ENCODE measurements around the gene KRTAP21-2.

The KRTAP21-2 gene

DNA sequence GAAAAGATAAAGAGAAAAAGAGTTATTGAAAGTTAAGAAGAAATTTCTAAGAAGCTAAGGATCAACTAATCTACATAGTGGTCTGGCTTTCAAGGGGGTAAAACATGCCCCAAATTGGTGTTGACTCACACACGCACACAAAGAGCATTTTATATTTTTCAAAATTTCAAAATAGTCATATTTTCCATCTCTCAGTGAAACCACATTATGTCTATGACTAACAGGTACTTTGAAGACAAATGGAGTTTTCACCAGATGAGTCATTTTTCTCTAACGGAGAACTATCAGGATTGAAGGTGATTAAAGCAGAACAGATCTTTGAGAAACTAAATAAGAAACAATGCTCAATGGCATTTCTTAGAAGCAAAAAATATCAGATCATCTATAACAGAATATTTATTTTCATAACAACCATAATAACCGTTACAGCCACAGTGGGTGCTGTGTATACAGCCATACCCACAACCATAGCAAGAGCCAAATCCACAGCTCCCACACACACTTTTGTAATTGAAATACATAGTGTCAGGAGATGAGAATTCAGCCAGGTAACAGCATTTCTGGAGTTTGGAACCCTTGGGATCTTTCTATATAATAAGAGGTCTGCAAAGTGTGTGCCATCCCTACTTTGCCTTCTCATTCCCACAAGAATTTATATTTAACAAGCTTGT lies 28.7 kb downstream of the KRTAP21-2 start, which contains the start of gene KRTAP21-3:
TSS of gene KRTAP21-3 (minus strand) at position 539 of the 671 bp plus-strand sequence. CDS start at position 521, 18 bp downstream.
- Histone ChIP-seq H3K4me2 (ENCODE audit: low read length) (no peak within 1 kb of the TSS), H3K79me2 (ENCODE audit: control insufficient read depth, insufficient read depth, low read length) (no peaks in the 10 kb centered on the region), H3K4me3 (ENCODE audit: low read length) (no peak within 1 kb of the TSS), H3K4me1 (ENCODE audit: control insufficient read depth, low read depth, low read length) (no peaks in the 10 kb centered on the region), H3K36me3 (ENCODE audit: control insufficient read depth, insufficient read depth, low read length) (no peaks in the 10 kb centered on the region), H3K56ac (ENCODE audit: low read length) (no peak within 1 kb of the TSS), H3K79me1 (ENCODE audit: low read length) (no peaks in the 10 kb centered on the region), H2BK15ac (replicated peaks; ENCODE audit: low read depth) (no peak within 1 kb of the TSS), H3K9ac (ENCODE audit: low read length) (no peak within 1 kb of the TSS), H3K4ac (ENCODE audit: low read depth, low read length) (no peak within 1 kb of the TSS), H3K18ac (ENCODE audit: low read length) (no peak within 1 kb of the TSS), H4K5ac (ENCODE audit: low read length) (no peak within 1 kb of the TSS), H3K27ac (ENCODE audit: low read depth, low read length) (no peak within 1 kb of the TSS), H2BK120ac (ENCODE audit: low read depth, low read length) (no peak within 1 kb of the TSS), H3K23ac (ENCODE audit: low read length) (no peak within 1 kb of the TSS), H2BK5ac (ENCODE audit: low read length) (no peak within 1 kb of the TSS), H3K27me3 (ENCODE audit: insufficient read depth, low read length, poor library complexity) (no peaks in the 10 kb centered on the region), H4K8ac (ENCODE audit: low read depth, low read length) (no peak within 1 kb of the TSS), H2AK5ac (ENCODE audit: low read length) (no peak within 1 kb of the TSS)
- DNase-seq, result no peak
- WGBS (ENCODE audit: extremely low coverage, insufficient coverage, low lambda C conversion rate), result no CpG with 5 or more reads among the region's 3 CpGs

DNA sequence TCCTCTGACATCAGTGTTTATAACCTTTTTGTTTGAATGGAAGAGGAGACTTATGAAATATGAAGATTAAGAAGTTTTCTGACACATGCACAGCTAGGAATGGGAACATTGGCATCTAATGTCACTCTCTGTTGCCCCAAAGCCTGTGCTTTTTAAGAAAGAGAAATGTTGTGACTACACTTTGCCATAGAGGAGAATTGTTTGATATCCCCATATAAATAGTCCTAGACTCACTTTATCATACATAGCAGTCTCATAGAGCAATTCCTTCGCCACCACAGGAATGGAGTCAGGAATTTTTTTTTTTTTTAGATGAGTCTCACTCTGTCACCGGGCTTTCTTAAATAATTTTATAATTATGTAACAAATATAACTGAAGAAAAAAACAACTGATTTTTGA lies 30.0 kb downstream of the KRTAP21-2 start:
- Histone ChIP-seq H3K27ac (ENCODE audit: low read depth, low read length) (no peak overlapping the region), H2BK120ac (ENCODE audit: low read depth, low read length) (no peak overlapping the region)

DNA sequence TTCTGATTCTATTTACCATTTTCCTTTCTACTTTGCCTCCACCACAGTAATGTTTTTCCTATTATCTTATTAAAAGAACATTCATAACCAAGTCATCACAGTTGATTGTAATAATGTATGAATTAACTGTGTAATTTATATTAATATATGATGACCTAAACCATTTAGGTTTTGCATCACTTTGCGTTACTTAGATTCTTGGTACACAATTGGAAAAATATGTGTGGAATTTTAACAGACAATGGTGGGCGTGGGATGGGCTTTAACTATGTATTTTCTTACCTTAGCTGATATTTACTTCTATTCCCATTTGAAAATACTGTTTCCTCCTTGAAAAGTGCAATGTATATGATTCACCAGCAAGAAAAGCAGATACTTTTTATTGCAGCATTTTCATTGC lies 32.1 kb downstream of the KRTAP21-2 start:
- no peaks in the 10 kb centered on the region for H3K27me3 ChIP-seq (ENCODE audit: insufficient read depth, low read length, poor library complexity)
- no peak overlapping the region for H3K4ac ChIP-seq (ENCODE audit: low read depth, low read length)
- H4K8ac ChIP-seq (ENCODE audit: low read depth, low read length), result no peak overlapping the region
- no CpG with 5 or more reads among the region's 2 CpGs for WGBS (ENCODE audit: extremely low coverage, insufficient coverage, low lambda C conversion rate)
- DNase-seq, result no peak
- no peak overlapping the region for H3K27ac ChIP-seq (ENCODE audit: low read depth, low read length)
- H2BK15ac ChIP-seq (replicated peaks; ENCODE audit: low read depth), result no peak overlapping the region
- no peak overlapping the region for H2AK5ac ChIP-seq (ENCODE audit: low read length)
- H3K56ac ChIP-seq (ENCODE audit: low read length), result no peak overlapping the region
- H3K79me2 ChIP-seq (ENCODE audit: control insufficient read depth, insufficient read depth, low read length), result no peaks in the 10 kb centered on the region
- no peak overlapping the region for H2BK5ac ChIP-seq (ENCODE audit: low read length)
- no peak overlapping the region for H3K23ac ChIP-seq (ENCODE audit: low read length)
- no peaks in the 10 kb centered on the region for H3K36me3 ChIP-seq (ENCODE audit: control insufficient read depth, insufficient read depth, low read length)
- H4K5ac ChIP-seq (ENCODE audit: low read length), result no peak overlapping the region
- H3K4me1 ChIP-seq (ENCODE audit: control insufficient read depth, low read depth, low read length), result no peaks in the 10 kb centered on the region
- H3K18ac ChIP-seq (ENCODE audit: low read length), result no peak overlapping the region
- no peak overlapping the region for H3K4me3 ChIP-seq (ENCODE audit: low read length)
- no peak overlapping the region for H3K9ac ChIP-seq (ENCODE audit: low read length)
- no peak overlapping the region for H3K4me2 ChIP-seq (ENCODE audit: low read length)
- no peaks in the 10 kb centered on the region for H3K79me1 ChIP-seq (ENCODE audit: low read length)
- H2BK120ac ChIP-seq (ENCODE audit: low read depth, low read length), result no peak overlapping the region

More for the DNA sequence above, 30.0 kb downstream of the KRTAP21-2 start:
- H3K79me2 ChIP-seq (ENCODE audit: control insufficient read depth, insufficient read depth, low read length), result no peaks in the 10 kb centered on the region
- H4K5ac ChIP-seq (ENCODE audit: low read length), result no peak overlapping the region
- H3K4me1 ChIP-seq (ENCODE audit: control insufficient read depth, low read depth, low read length), result no peaks in the 10 kb centered on the region
- H4K8ac ChIP-seq (ENCODE audit: low read depth, low read length), result no peak overlapping the region
- no peak overlapping the region for H3K56ac ChIP-seq (ENCODE audit: low read length)
- H3K23ac ChIP-seq (ENCODE audit: low read length), result no peak overlapping the region
- H3K4me3 ChIP-seq (ENCODE audit: low read length), result no peak overlapping the region
- no peaks in the 10 kb centered on the region for H3K27me3 ChIP-seq (ENCODE audit: insufficient read depth, low read length, poor library complexity)
- no peak overlapping the region for H2BK5ac ChIP-seq (ENCODE audit: low read length)
- H3K4ac ChIP-seq (ENCODE audit: low read depth, low read length), result no peak overlapping the region
- no peak overlapping the region for H3K4me2 ChIP-seq (ENCODE audit: low read length)
- H2BK15ac ChIP-seq (replicated peaks; ENCODE audit: low read depth), result no peak overlapping the region
- no CpG with 5 or more reads among the region's 2 CpGs for WGBS (ENCODE audit: extremely low coverage, insufficient coverage, low lambda C conversion rate)
- H2AK5ac ChIP-seq (ENCODE audit: low read length), result no peak overlapping the region
- DNase-seq, result no peak
- no peaks in the 10 kb centered on the region for H3K36me3 ChIP-seq (ENCODE audit: control insufficient read depth, insufficient read depth, low read length)
- no peak overlapping the region for H3K18ac ChIP-seq (ENCODE audit: low read length)
- H3K79me1 ChIP-seq (ENCODE audit: low read length), result no peaks in the 10 kb centered on the region
- H3K9ac ChIP-seq (ENCODE audit: low read length), result no peak overlapping the region

DNA sequence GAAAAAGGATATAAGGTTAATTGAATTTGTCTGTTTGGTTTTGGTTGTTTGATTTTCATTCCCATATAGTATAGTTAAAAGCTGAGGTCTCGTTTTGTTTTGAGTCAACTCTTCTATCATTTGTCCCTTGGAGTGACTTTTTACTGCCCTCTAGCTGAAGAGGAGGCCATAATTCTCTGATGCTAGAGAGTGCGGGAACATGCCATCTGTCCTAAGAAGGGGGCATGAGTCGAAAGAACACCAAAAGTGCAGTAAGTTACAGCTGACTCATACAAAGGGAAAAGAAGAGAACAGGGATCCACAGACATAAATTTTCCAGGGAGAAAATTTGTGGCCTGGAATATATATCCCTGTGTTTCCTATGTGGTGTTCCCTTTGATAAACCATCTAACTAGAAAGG lies 32.6 kb downstream of the KRTAP21-2 start:
- H3K4me3 ChIP-seq (ENCODE audit: low read length), result no peak overlapping the region
- no peak overlapping the region for H3K18ac ChIP-seq (ENCODE audit: low read length)
- H3K79me1 ChIP-seq (ENCODE audit: low read length), result no peaks in the 10 kb centered on the region
- no peak for DNase-seq
- H2BK15ac ChIP-seq (replicated peaks; ENCODE audit: low read depth), result no peak overlapping the region
- H2BK120ac ChIP-seq (ENCODE audit: low read depth, low read length), result no peak overlapping the region
- no peaks in the 10 kb centered on the region for H3K4me1 ChIP-seq (ENCODE audit: control insufficient read depth, low read depth, low read length)
- no CpG with 5 or more reads among the region's 3 CpGs for WGBS (ENCODE audit: extremely low coverage, insufficient coverage, low lambda C conversion rate)
- H2AK5ac ChIP-seq (ENCODE audit: low read length), result no peak overlapping the region
- no peak overlapping the region for H3K4me2 ChIP-seq (ENCODE audit: low read length)
- no peaks in the 10 kb centered on the region for H3K27me3 ChIP-seq (ENCODE audit: insufficient read depth, low read length, poor library complexity)
- H3K36me3 ChIP-seq (ENCODE audit: control insufficient read depth, insufficient read depth, low read length), result no peaks in the 10 kb centered on the region
- no peak overlapping the region for H4K5ac ChIP-seq (ENCODE audit: low read length)
- no peak overlapping the region for H3K27ac ChIP-seq (ENCODE audit: low read depth, low read length)
- no peaks in the 10 kb centered on the region for H3K79me2 ChIP-seq (ENCODE audit: control insufficient read depth, insufficient read depth, low read length)
- H3K23ac ChIP-seq (ENCODE audit: low read length), result no peak overlapping the region
- no peak overlapping the region for H4K8ac ChIP-seq (ENCODE audit: low read depth, low read length)
- H2BK5ac ChIP-seq (ENCODE audit: low read length), result no peak overlapping the region
- H3K56ac ChIP-seq (ENCODE audit: low read length), result no peak overlapping the region
- H3K4ac ChIP-seq (ENCODE audit: low read depth, low read length), result no peak overlapping the region
- no peak overlapping the region for H3K9ac ChIP-seq (ENCODE audit: low read length)

DNA sequence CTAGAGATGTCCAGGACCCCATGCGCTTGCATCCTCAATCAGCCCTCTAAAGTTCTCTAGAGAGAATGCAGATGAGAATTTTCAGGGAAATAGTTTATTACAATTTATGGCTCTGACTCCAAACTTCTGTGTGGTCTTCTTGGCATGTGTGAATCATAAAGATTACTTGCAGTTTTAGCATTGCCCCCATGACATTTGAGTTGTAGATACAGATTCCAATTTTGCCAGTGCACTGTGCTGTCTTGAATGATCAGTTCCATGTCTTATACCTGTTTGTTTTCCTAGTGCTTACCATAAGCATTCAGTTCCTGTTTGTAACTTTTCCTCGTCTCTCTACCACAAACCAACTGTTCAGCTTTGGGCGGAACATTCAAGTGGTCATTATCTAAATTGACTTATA lies 33.3 kb downstream of the KRTAP21-2 start:
- Histone ChIP-seq H2BK15ac (replicated peaks; ENCODE audit: low read depth) (no peak overlapping the region), H3K79me1 (ENCODE audit: low read length) (no peaks in the 10 kb centered on the region), H3K36me3 (ENCODE audit: control insufficient read depth, insufficient read depth, low read length) (no peaks in the 10 kb centered on the region), H3K18ac (ENCODE audit: low read length) (no peak overlapping the region), H4K5ac (ENCODE audit: low read length) (no peak overlapping the region), H3K4me2 (ENCODE audit: low read length) (no peak overlapping the region), H3K27me3 (ENCODE audit: insufficient read depth, low read length, poor library complexity) (no peaks in the 10 kb centered on the region), H2BK120ac (ENCODE audit: low read depth, low read length) (no peak overlapping the region), H4K8ac (ENCODE audit: low read depth, low read length) (no peak overlapping the region), H2BK5ac (ENCODE audit: low read length) (no peak overlapping the region), H3K4me1 (ENCODE audit: control insufficient read depth, low read depth, low read length) (no peaks in the 10 kb centered on the region), H2AK5ac (ENCODE audit: low read length) (no peak overlapping the region), H3K56ac (ENCODE audit: low read length) (no peak overlapping the region), H3K79me2 (ENCODE audit: control insufficient read depth, insufficient read depth, low read length) (no peaks in the 10 kb centered on the region), H3K4me3 (ENCODE audit: low read length) (no peak overlapping the region), H3K27ac (ENCODE audit: low read depth, low read length) (no peak overlapping the region), H3K9ac (ENCODE audit: low read length) (no peak overlapping the region), H3K23ac (ENCODE audit: low read length) (no peak overlapping the region), H3K4ac (ENCODE audit: low read depth, low read length) (no peak overlapping the region)
- no CpG with 5 or more reads among the region's 3 CpGs for WGBS (ENCODE audit: extremely low coverage, insufficient coverage, low lambda C conversion rate)
- no peak for DNase-seq

DNA sequence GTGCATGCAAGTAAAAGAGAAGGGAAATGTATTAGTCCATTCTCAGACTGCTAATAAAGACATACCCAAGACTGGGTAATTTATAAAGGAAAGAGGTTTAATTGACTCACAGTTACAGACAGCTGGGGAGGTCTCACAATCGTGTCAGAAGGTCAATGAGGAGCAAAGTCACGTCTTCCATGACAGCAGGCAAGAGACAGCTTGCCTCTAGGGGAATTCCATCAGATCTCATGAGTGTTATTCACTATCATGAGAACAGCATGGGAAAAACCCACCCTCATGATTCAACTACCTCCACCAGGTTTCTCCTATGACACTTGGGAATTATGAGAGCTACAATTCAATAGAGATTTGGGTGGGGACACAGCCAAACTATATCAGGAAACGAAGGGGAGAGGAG lies 36.6 kb downstream of the KRTAP21-2 start:
- Histone ChIP-seq H3K27ac (ENCODE audit: low read depth, low read length) (no peak overlapping the region), H3K9ac (ENCODE audit: low read length) (no peak overlapping the region), H3K4ac (ENCODE audit: low read depth, low read length) (no peak overlapping the region), H3K36me3 (ENCODE audit: control insufficient read depth, insufficient read depth, low read length) (no peaks in the 10 kb centered on the region), H3K23ac (ENCODE audit: low read length) (no peak overlapping the region), H3K56ac (ENCODE audit: low read length) (no peak overlapping the region), H2BK120ac (ENCODE audit: low read depth, low read length) (no peak overlapping the region), H4K5ac (ENCODE audit: low read length) (no peak overlapping the region), H3K4me2 (ENCODE audit: low read length) (no peak overlapping the region), H2BK5ac (ENCODE audit: low read length) (no peak overlapping the region), H3K4me3 (ENCODE audit: low read length) (no peak overlapping the region), H3K4me1 (ENCODE audit: control insufficient read depth, low read depth, low read length) (no peaks in the 10 kb centered on the region), H3K79me1 (ENCODE audit: low read length) (no peaks in the 10 kb centered on the region), H2BK15ac (replicated peaks; ENCODE audit: low read depth) (no peak overlapping the region), H3K79me2 (ENCODE audit: control insufficient read depth, insufficient read depth, low read length) (no peaks in the 10 kb centered on the region), H2AK5ac (ENCODE audit: low read length) (no peak overlapping the region), H4K8ac (ENCODE audit: low read depth, low read length) (no peak overlapping the region), H3K18ac (ENCODE audit: low read length) (no peak overlapping the region), H3K27me3 (ENCODE audit: insufficient read depth, low read length, poor library complexity) (no peaks in the 10 kb centered on the region)
- WGBS (ENCODE audit: extremely low coverage, insufficient coverage, low lambda C conversion rate), result no CpG with 5 or more reads among the region's 3 CpGs
- no peak for DNase-seq

Measured in mesendoderm (in vitro differentiated cells).